K562 (cell line): ENCODE data around the gene RGS17. TPM values are rescaled to one million over a fixed set of nuclear protein-coding genes. Genes with fewer than 3 reads are reported as not detected.

Experiments used
- ATAC-seq: fragments of 200-7000 bp; cut with Tn5 transposase; 3 replicates; pipeline ENCODE4 v1.9.1; 2020; ENCODE audit warnings: moderate library complexity
- BruUV-seq: library from RNA; stranded (reverse); fragments of 400-500 nt; replicated peaks from 2 replicates; lab custom pipeline; 2021; lab: Mats Ljungman, UMichigan
- CTCF ChIA-PET: fragments of 300-600 bp; formaldehyde crosslinking; extraction: SDS; loops from one replicate; lab custom pipeline; 2021; ENCODE audit warnings: low intra/inter-chr PET ratio; lab: Yijun Ruan, JAX
- POLR2A ChIA-PET: fragments of 300-600, 350-650 bp; sonication (Branson Sonifier 250); formaldehyde crosslinking; extraction: SDS; loops from one replicate; lab custom pipeline; 2021; ENCODE audit warnings: antibody characterized with exemption, inconsistent platforms; lab: Yijun Ruan, JAX
- DNase-seq, 4 experiments: peaks; one replicate each; pipeline versions ENCODE4 v3.0.0 to v3.0.0-alpha.2; 2011 to 2018; ENCODE audit warnings: low spot score in 3 of 4, mixed read lengths in 3 of 4; ENCODE audit errors: extremely low read depth in 1 of 4
- FAIRE-seq: peaks from 2 replicates; lab custom pipeline; 2011; peaks lifted over from hg19 to GRCh38; lab: Jason Lieb, UNC
- H2AFZ ChIP-seq: 2 replicates; pipeline ENCODE4 v1.6.0; 2011; ENCODE audit warnings: low read depth, low read length, control low read depth, inconsistent platforms
- H3K27ac ChIP-seq: fragments of 200-600 bp; 3 replicates; pipeline ENCODE4 v1.8.0; 2011; ENCODE audit warnings: low read depth, mild to moderate bottlenecking, control low read depth, inconsistent platforms, low read length, moderate library complexity, mixed read lengths; ENCODE audit errors: extremely low read depth
- H3K27me3 ChIP-seq, 2 experiments: fragments of 300-600 bp in 1 of 2; 2 replicates in 1 of 2; 3 replicates in 1 of 2; pipeline versions ENCODE4 v1.6.0 to v1.8.0; 2011; ENCODE audit warnings: inconsistent platforms in 2 of 2, low read length in 2 of 2, mild to moderate bottlenecking in 1 of 2, mixed read lengths in 1 of 2, moderate library complexity in 1 of 2; ENCODE audit not compliant: control insufficient read depth in 2 of 2, insufficient read depth in 2 of 2
- H3K36me3 ChIP-seq: fragments of 300-600 bp; 3 replicates; pipeline ENCODE4 v1.8.0; 2011; ENCODE audit warnings: mild to moderate bottlenecking, low read length, inconsistent platforms; ENCODE audit not compliant: control insufficient read depth, insufficient read depth
- H3K4me1 ChIP-seq, 2 experiments: fragments of 200-600 bp in 1 of 2; replicated peaks in 1 of 2; 2 replicates in 1 of 2; 3 replicates in 1 of 2; pipeline versions ENCODE4 v1.5.1 to v1.8.0; 2011; ENCODE audit warnings: inconsistent platforms in 2 of 2, low read length in 2 of 2, mild to moderate bottlenecking in 1 of 2, mixed read lengths in 1 of 2, moderate library complexity in 1 of 2; ENCODE audit not compliant: control insufficient read depth in 2 of 2, insufficient read depth in 2 of 2
- H3K4me2 ChIP-seq: 2 replicates; pipeline ENCODE4 v1.6.1; 2011; ENCODE audit warnings: low read length, control low read depth, inconsistent platforms, mixed read lengths; ENCODE audit not compliant: insufficient read depth
- H3K4me3 ChIP-seq: fragments of 200-600 bp; sonication (generic), shearing (Covaris generic); 2 replicates; pipeline ENCODE4 v1.5.1; 2016; ENCODE audit warnings: control low read depth, inconsistent platforms
- H3K79me2 ChIP-seq: fragments of 200-600 bp; 3 replicates; pipeline ENCODE4 v1.8.0; 2011; ENCODE audit warnings: low read length, inconsistent platforms; ENCODE audit not compliant: control insufficient read depth, insufficient read depth
- H3K9ac ChIP-seq, 2 experiments: 2 replicates each; pipeline versions ENCODE4 v1.6.0 to v1.6.1; 2011; ENCODE audit warnings: low read depth in 2 of 2, low read length in 2 of 2, control low read depth in 1 of 2, inconsistent platforms in 1 of 2, mild to moderate bottlenecking in 1 of 2, mixed read lengths in 1 of 2; ENCODE audit not compliant: insufficient read depth in 1 of 2
- H3K9me1 ChIP-seq: one replicate; pipeline ENCODE4 v1.6.0; 2011; ENCODE audit warnings: inconsistent platforms, mild to moderate bottlenecking, low read length, moderate library complexity; ENCODE audit not compliant: control insufficient read depth, insufficient read depth
- H3K9me3 ChIP-seq: replicated peaks from 2 replicates; pipeline ENCODE4 v1.5.1; 2011; ENCODE audit warnings: low read depth, low read length, inconsistent platforms; ENCODE audit not compliant: control insufficient read depth, insufficient read depth
- H4K20me1 ChIP-seq: replicated peaks from 2 replicates; pipeline ENCODE4 v1.6.1; 2011; ENCODE audit warnings: low read length, inconsistent platforms, mixed read lengths; ENCODE audit not compliant: control insufficient read depth, insufficient read depth
- ARHGAP35 ChIP-seq: fragments of 450-650 bp; IDR thresholded peaks from 2 replicates; pipeline ENCODE4 v1.6.1; 2018; ENCODE audit not compliant: partially characterized antibody
- KDM4B ChIP-seq, 2 experiments: fragments of 450-650 bp in 1 of 2; sonication (generic) in 1 of 2; IDR thresholded peaks; 2 replicates each; pipeline ENCODE4 v1.6.1; 2016 to 2017; ENCODE audit warnings: borderline replicate concordance in 2 of 2, antibody characterized with exemption in 1 of 2, low read depth in 1 of 2, mild to moderate bottlenecking in 1 of 2
- KLF1 ChIP-seq: fragments of 450-650 bp; IDR thresholded peaks from 2 replicates; pipeline ENCODE4 v1.6.1; 2016; ENCODE audit warnings: missing genetic modification characterization, missing compliant biosample characterization
- RBBP5 ChIP-seq: fragments of 200-600 bp; sonication (generic); IDR thresholded peaks from 2 replicates; pipeline ENCODE4 v1.6.1; 2012; ENCODE audit warnings: borderline replicate concordance, mild to moderate bottlenecking, low read length, control low read depth, inconsistent platforms; ENCODE audit not compliant: insufficient read depth, poor library complexity, severe bottlenecking
- SAP30 ChIP-seq: fragments of 200-600 bp; sonication (generic); IDR thresholded peaks from 2 replicates; pipeline ENCODE4 v1.6.1; 2012; ENCODE audit warnings: borderline replicate concordance, low read depth, mild to moderate bottlenecking, moderate library complexity, low read length, control low read depth, inconsistent platforms; ENCODE audit not compliant: insufficient read depth, poor library complexity, severe bottlenecking
- TSC22D4 ChIP-seq: fragments of 450-650 bp; IDR thresholded peaks from 2 replicates; pipeline ENCODE4 v1.6.1; 2016; ENCODE audit warnings: missing genetic modification characterization, missing biosample characterization, control low read depth
- ZNF707 ChIP-seq: fragments of 250-450 bp; sonication (Bioruptor Pico); conservative IDR thresholded peaks from 2 replicates; pipeline ENCODE4 v1.8.0; 2022; ENCODE audit warnings: inconsistent platforms, mild to moderate bottlenecking, moderate library complexity
- in situ Hi-C: fragments of 300-500 bp; cut with MboI; formaldehyde crosslinking; loops from 4 replicates; pipeline ENCODE4 v1.15.0; 2018; ENCODE audit warnings: inconsistent platforms, mixed read lengths
- intact Hi-C: fragments of 100-400 bp; cut with micrococcal nuclease; formaldehyde crosslinking; loops from 2 replicates; pipeline ENCODE4 v1.14.2; 2022
- polyA plus RNA-seq, 8 experiments: library from polyadenylated mRNA; depleted of rRNA in 4 of 8; stranded (reverse) in 5 of 8; unstranded in 3 of 8; fragments of >200 nt; fragmentation: Nextera tagmentation in 2 of 8; fragmentation: Illumina TruSeq in 1 of 8; extraction: Ambion mirVana in 2 of 8; extraction: Trizol in 1 of 8; gene quantifications; 2 replicates each; pipeline versions ENCODE4 v1.2.1 to v1.2.3, GENCODE V29; 2011 to 2014; ENCODE audit warnings: inconsistent platforms in 1 of 8, missing spikeins in 1 of 8
- total RNA-seq, 7 experiments: library from RNA; depleted of rRNA in 6 of 7; stranded (reverse); fragments of >200 nt in 6 of 7; fragmentation: Illumina TruSeq in 2 of 7; extraction: Trizol in 2 of 7; gene quantifications; 2 replicates each; pipeline versions ENCODE4 v1.2.1 to v1.2.3, GENCODE V29; 2011 to 2021; ENCODE audit warnings: low replicate concordance in 1 of 7
- TF ChIP-seq, protein P1 (sequence below): fragments of 250-450 bp; sonication (Bioruptor Pico); IDR thresholded peaks from 2 replicates; pipeline ENCODE4 v1.8.0; 2022; ENCODE audit warnings: inconsistent platforms
- TF ChIP-seq, protein P2 (sequence below): sonication (generic); formaldehyde crosslinking; IDR thresholded peaks from 2 replicates; pipeline ENCODE4 v1.8.1; 2023; ENCODE audit warnings: mild to moderate bottlenecking, missing genetic modification reagents, moderate library complexity
- TF ChIP-seq, protein P3 (sequence below), 2 experiments: IDR thresholded peaks in 1 of 2; conservative IDR thresholded peaks in 1 of 2; 2 replicates each; pipeline ENCODE4 v1.6.1; 2016; ENCODE audit warnings: low read depth in 2 of 2, mild to moderate bottlenecking in 1 of 2, missing compliant biosample characterization in 1 of 2, missing genetic modification characterization in 1 of 2, moderate library complexity in 1 of 2

Gene RGS17
- total and polyA plus RNA-seq, 9 of the 15 experiments (the other 6 are each of a cell fraction or from before 2014, with no cell fraction given): 0.01 to 0.14 (median 0.08) TPM; not detected in 6

GRCh38 chr6:153131037-153131981 is at the start of gene RGS17 (continued):
- no peak for TF ChIP-seq KDM4B (IDR thresholded peaks at IDR 0.05; ENCODE audit: borderline replicate concordance in 2 of 2, low read depth in 1 of 2)

GRCh38 chr6:153172815-153173214 is 41.7 kb upstream of the RGS17 start:
- intact Hi-C loops: no loop called here
- Histone ChIP-seq H3K4me1 (no peaks in the 10 kb centered on the region), H3K9me3 (no peaks in the 10 kb centered on the region), H3K79me2 (no peaks in the 10 kb centered on the region), H2AFZ (no peak overlapping the region), H3K27me3 (no peaks in the 10 kb centered on the region), H4K20me1 (no peaks in the 10 kb centered on the region), H3K9ac (no peak overlapping the region), H3K4me3 (no peak overlapping the region), H3K4me2 (no peak overlapping the region), H3K36me3 (no peaks in the 10 kb centered on the region), H3K27ac (no peak overlapping the region), H3K9me1 (no peaks in the 10 kb centered on the region)
- ATAC-seq (no peak), DNase-seq (no peak), FAIRE-seq (no peak)
- BruUV-seq: no TSS peak
- ChIA-PET CTCF (no interaction called here), POLR2A (no interaction called here)
- in situ Hi-C loops: no loop called here
- TF ChIP-seq, protein P1, sequence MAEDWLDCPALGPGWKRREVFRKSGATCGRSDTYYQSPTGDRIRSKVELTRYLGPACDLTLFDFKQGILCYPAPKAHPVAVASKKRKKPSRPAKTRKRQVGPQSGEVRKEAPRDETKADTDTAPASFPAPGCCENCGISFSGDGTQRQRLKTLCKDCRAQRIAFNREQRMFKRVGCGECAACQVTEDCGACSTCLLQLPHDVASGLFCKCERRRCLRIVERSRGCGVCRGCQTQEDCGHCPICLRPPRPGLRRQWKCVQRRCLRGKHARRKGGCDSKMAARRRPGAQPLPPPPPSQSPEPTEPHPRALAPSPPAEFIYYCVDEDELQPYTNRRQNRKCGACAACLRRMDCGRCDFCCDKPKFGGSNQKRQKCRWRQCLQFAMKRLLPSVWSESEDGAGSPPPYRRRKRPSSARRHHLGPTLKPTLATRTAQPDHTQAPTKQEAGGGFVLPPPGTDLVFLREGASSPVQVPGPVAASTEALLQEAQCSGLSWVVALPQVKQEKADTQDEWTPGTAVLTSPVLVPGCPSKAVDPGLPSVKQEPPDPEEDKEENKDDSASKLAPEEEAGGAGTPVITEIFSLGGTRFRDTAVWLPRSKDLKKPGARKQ (CRISPR knock-in tag): no peak
- TF ChIP-seq ZNF707 (CRISPR knock-in tag): no peak
- no peak for TF ChIP-seq RBBP5
- TF ChIP-seq, protein P2, sequence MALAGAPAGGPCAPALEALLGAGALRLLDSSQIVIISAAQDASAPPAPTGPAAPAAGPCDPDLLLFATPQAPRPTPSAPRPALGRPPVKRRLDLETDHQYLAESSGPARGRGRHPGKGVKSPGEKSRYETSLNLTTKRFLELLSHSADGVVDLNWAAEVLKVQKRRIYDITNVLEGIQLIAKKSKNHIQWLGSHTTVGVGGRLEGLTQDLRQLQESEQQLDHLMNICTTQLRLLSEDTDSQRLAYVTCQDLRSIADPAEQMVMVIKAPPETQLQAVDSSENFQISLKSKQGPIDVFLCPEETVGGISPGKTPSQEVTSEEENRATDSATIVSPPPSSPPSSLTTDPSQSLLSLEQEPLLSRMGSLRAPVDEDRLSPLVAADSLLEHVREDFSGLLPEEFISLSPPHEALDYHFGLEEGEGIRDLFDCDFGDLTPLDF (CRISPR knock-in tag): no peak
- no peak for TF ChIP-seq KLF1 (tag)
- no peak for TF ChIP-seq SAP30
- no peak for TF ChIP-seq ARHGAP35
- TF ChIP-seq, protein P3, sequence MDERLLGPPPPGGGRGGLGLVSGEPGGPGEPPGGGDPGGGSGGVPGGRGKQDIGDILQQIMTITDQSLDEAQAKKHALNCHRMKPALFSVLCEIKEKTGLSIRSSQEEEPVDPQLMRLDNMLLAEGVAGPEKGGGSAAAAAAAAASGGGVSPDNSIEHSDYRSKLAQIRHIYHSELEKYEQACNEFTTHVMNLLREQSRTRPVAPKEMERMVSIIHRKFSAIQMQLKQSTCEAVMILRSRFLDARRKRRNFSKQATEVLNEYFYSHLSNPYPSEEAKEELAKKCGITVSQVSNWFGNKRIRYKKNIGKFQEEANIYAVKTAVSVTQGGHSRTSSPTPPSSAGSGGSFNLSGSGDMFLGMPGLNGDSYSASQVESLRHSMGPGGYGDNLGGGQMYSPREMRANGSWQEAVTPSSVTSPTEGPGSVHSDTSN (CRISPR knock-in tag; IDR thresholded peaks at IDR 0.05; ENCODE audit: low read depth): no peak
- TF ChIP-seq, protein P3 (tag; conservative IDR thresholded peaks at IDR 0.05; ENCODE audit: low read depth): no peak
- TF ChIP-seq TSC22D4: no peak
